ENCODE data around the gene NPM3. TPM values are rescaled to one million over a fixed set of nuclear protein-coding genes. Genes with fewer than 3 reads are reported as not detected.
A peak's percentile ranks its signal among the peaks of the same experiment; 100 is the strongest.

The NPM3 gene
- total RNA-seq, 4 donors from 2014 or later, result 9.0 to 27.3 (median 20.7) TPM

DNA sequence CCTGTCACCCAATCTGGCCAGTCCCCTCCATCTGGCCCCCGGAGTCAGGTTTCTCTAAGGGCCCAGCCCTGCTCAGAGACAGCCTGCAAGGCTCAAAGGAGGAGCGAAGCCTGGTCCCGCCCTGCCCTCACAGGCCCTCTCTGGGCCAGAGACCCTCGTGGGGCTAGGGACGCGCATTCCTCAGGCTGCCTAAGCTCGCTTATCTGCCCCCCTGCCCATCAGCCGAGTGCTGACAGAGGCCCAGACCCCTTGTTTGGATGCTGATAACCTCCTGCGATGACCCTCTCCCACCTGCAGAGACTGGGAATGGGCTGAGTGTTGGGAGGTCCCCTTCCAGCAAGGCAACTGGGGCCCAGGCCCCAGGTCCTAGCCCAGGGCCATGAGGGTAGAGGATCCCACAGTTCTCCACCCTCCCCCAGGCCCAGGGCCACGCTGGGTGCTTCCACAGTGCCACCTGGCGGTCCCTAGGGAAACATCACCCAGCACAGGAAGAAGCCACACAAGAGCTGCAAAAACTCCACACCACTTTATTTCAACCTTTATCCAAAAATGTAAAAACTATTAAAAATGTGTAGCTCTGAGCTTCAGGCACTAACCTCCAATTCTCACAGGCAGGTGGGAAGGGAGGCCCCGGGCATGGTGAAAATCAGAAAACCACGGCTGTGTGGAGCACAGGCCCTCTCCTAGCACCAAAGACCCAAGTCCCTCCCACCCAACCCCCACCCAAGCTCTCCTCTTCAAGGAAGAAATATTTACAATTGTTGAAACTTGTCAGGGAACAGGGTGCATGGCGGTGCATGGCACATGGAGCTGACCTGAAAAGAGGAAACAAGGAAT, 2.2 kb downstream of the NPM3 start:
- intact Hi-C loops (cut with DNase I), result no loop called here
- DNase-seq, result peak; percentile 58 to 63
- TF ChIP-seq POLR2A (IDR thresholded peaks at IDR 0.05), result no peak
- TF ChIP-seq, protein P1, sequence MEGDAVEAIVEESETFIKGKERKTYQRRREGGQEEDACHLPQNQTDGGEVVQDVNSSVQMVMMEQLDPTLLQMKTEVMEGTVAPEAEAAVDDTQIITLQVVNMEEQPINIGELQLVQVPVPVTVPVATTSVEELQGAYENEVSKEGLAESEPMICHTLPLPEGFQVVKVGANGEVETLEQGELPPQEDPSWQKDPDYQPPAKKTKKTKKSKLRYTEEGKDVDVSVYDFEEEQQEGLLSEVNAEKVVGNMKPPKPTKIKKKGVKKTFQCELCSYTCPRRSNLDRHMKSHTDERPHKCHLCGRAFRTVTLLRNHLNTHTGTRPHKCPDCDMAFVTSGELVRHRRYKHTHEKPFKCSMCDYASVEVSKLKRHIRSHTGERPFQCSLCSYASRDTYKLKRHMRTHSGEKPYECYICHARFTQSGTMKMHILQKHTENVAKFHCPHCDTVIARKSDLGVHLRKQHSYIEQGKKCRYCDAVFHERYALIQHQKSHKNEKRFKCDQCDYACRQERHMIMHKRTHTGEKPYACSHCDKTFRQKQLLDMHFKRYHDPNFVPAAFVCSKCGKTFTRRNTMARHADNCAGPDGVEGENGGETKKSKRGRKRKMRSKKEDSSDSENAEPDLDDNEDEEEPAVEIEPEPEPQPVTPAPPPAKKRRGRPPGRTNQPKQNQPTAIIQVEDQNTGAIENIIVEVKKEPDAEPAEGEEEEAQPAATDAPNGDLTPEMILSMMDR (IDR thresholded peaks at IDR 0.05), result peak; percentile 76 to 97 (median 78)
- Histone ChIP-seq H3K4me3 (replicated peaks in 1 of 3) (no peak overlapping the region), H3K4me1 (peaks cover 23 to 35% of the 10 kb centered on the region in 2 donors), H3K27me3 (peaks cover 11% of the 10 kb centered on the region), H3K27ac (no peak overlapping the region), H3K9me3 (no peaks in the 10 kb centered on the region), H3K36me3 (peaks cover 6 to 11% of the 10 kb centered on the region in 2 donors)
- 48 to 59% methylated on average over 11 to 13 of the region's 14 CpGs for WGBS, 2 donors

DNA sequence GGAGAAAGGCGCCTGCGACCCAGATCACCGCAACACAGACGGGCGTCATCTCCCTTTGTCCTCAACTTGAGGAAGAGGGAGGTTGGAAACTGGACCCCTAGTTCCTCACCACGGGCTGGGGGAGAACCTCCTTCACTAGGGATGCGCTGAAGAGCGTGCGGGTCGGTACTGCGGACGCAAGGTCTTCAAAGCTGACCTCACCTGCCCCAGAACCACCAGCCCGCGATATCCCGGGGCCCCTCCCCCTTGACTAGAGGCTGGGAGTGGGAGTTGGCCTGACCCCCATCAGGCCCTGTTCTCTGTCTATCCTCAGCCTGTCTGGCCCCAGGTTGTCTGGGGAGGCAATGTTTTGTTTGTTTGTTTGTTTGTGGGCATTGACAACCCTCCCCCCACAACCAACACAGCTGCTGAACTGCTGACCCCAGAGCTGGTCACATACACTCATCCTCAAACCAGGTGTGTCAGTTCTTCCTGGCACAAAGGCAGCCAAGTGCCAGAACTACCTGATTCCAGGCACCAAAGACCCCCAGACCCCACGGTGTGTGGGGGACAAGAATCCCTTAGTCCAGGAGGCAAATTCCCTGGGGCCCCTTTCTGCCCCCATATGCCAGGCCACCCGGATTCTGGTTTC, 2.9 kb downstream of the NPM3 start:
- Histone ChIP-seq H3K4me3 (replicated peaks in 1 of 3) (peak overlapping the region in 1 of 3 donors; percentile 25), H3K36me3 (peaks cover 0 to 7% of the 10 kb centered on the region in 2 donors), H3K9me3 (no peaks in the 10 kb centered on the region), H3K27ac (no peak overlapping the region), H3K27me3 (peaks cover 15% of the 10 kb centered on the region), H3K4me1 (peaks cover 26 to 42% of the 10 kb centered on the region in 2 donors)
- no peak for DNase-seq
- no peak for TF ChIP-seq POLR2A (IDR thresholded peaks at IDR 0.05)
- TF ChIP-seq, protein P1 (IDR thresholded peaks at IDR 0.05), result peak in 1 of 6 experiments; percentile 5
- intact Hi-C loops (cut with DNase I), result no loop called here
- 14 to 23% methylated on average over 7 to 8 of the region's 17 CpGs for WGBS, 2 donors

DNA sequence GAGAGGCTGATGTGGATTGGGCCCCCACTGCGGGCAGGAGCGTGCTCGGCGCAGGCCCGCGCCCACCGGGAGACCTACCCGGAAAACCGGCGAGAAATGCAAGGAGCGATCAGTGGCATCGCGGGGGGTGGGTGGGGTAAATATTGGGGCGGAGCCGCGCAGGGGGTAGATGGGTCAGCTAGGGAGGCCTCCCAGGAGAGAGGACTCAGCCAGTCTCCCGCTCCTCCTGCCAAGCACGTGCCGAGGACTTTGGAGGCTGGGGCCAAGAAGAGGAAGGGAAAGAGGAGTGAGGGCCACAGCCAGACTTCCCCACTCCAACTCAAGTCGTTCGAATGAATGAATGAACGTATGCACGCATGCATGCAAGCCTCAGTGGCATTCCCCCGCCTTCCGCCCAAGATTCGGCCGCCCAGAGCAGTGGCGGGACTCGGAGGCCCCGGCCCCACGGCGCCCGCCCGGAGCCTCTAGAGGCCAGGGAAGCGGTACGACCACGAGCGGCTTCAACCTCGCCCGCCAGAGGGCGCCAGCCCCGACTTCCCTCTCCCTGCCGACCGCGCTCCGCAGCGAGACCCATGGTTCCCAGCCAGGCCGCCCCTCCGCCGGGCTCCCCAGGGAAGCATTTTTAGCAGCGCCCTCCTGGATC, 3.6 kb downstream of the NPM3 start:
- Histone ChIP-seq H3K27ac (no peak overlapping the region), H3K4me1 (peaks cover 27 to 48% of the 10 kb centered on the region in 2 donors), H3K36me3 (peaks cover 0 to 3% of the 10 kb centered on the region in 2 donors), H3K27me3 (peaks cover 21% of the 10 kb centered on the region), H3K9me3 (no peaks in the 10 kb centered on the region), H3K4me3 (replicated peaks in 1 of 3) (peak overlapping the region in 2 of 3 donors; percentile 10 to 25)
- DNase-seq, result peak; percentile 72 to 79
- no peak for TF ChIP-seq POLR2A (IDR thresholded peaks at IDR 0.05)
- TF ChIP-seq, protein P1 (IDR thresholded peaks at IDR 0.05), result peak; percentile 47 to 85 (median 60)
- WGBS, 2 donors, result 2 to 10% methylated on average over 17 to 23 of the region's 51 CpGs
- intact Hi-C loops (cut with DNase I), result loop anchor here (5.0 kb wide), 1 partner anchor 172 kb away; no protein-coding TSS in a partner anchor

DNA sequence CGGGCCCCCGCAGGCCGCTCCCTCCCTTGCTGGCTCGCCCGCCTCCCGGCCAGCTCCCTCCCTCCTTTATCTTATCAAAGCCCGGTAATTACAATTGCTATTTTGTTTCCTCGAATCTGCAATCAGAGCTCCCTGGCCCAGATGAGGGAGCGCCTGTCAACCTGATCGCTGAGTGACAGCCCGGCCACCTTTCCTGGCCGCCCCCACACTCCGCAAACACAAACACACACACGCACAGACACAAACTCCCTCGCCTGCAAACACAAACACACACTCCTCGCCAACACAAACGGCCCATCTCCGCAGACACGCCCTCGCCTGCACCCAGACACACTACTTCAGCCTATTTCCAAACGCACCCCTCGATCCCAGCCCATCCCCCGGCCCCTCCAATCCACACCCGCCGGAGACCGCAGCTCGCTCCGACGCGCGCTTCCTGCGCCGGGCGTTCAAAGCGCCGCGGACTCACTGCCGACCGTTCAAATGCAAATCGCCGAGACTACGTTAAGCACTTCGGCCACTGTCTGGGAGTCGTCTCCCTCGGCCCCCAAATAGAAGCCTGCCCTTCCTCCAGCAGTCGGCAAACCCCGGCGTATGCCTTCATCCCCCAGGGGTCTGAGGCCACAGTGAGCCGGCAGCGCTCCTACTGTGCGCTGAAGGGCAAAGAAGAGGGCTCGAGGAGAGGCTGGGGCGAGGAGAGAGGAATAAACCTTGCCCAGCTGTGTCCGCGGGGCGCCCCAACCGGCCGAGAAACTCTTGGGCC, 4.3 kb downstream of the NPM3 start:
- 8 to 9% methylated on average over 47 to 51 of the region's 58 CpGs for WGBS, 2 donors
- H3K36me3 ChIP-seq, result no peaks in the 10 kb centered on the region
- H3K27ac ChIP-seq, result no peak overlapping the region
- TF ChIP-seq, protein P1 (IDR thresholded peaks at IDR 0.05), result no peak
- no peak for TF ChIP-seq POLR2A (IDR thresholded peaks at IDR 0.05)
- peaks cover 27 to 49% of the 10 kb centered on the region in 2 donors for H3K4me1 ChIP-seq
- no peaks in the 10 kb centered on the region for H3K9me3 ChIP-seq
- peak; percentile 20 for DNase-seq
- intact Hi-C loops (cut with DNase I), result loop anchor here (5.0 kb wide), 1 partner anchor 172 kb away; no protein-coding TSS in a partner anchor
- H3K4me3 ChIP-seq (replicated peaks in 1 of 3), result peak overlapping the region in 2 of 3 donors; percentile 10 to 25
- H3K27me3 ChIP-seq, result peaks cover 24% of the 10 kb centered on the region
